Inferior parietal cortex (tissue), 1 donor: ENCODE results near the gene ZNF606.
A peak's percentile ranks its signal among the peaks of the same experiment; 100 is the strongest.

Source experiments
- DNase-seq: peaks from one replicate; pipeline ENCODE4 v3.0.0-alpha.2; 2016; ENCODE audit errors: extremely low spot score

ZNF606 gene

GRCh38 chr19:58002384-58003173 lies at the start of gene ZNF606:
Gene ZNF606 (minus strand): TSS chr19:58002820. CDS start chr19:58001319, 1,501 bp downstream.
- DNase-seq = peak; percentile 80

- no peak for DNase-seq
Measured at GRCh38 chr19:58052256-58052655, 49.6 kb upstream of the ZNF606 start.

GRCh38 chr19:58047672-58048071 lies 45.1 kb upstream of the ZNF606 start:
- no peak for DNase-seq

GRCh38 chr19:58046856-58047255 lies 44.2 kb upstream of the ZNF606 start:
- DNase-seq = no peak

GRCh38 chr19:58045411-58046050 lies 42.9 kb upstream of the ZNF606 start:
- no peak for DNase-seq

- DNase-seq = no peak
Measured at GRCh38 chr19:58044886-58045285, 42.3 kb upstream of the ZNF606 start.

- no peak for DNase-seq
Measured at GRCh38 chr19:58044391-58044790, 41.8 kb upstream of the ZNF606 start.

- DNase-seq = no peak
Measured at GRCh38 chr19:58042495-58043340, 40.1 kb upstream of the ZNF606 start.

- DNase-seq = no peak
Measured at GRCh38 chr19:58040751-58041525, 38.3 kb upstream of the ZNF606 start.

GRCh38 chr19:58038688-58039204 lies 36.1 kb upstream of the ZNF606 start:
- no peak for DNase-seq

- no peak for DNase-seq
Measured at GRCh38 chr19:58037927-58038687, 35.5 kb upstream of the ZNF606 start.

GRCh38 chr19:58035863-58036262 lies 33.2 kb upstream of the ZNF606 start:
- no peak for DNase-seq

- no peak for DNase-seq
Measured at GRCh38 chr19:58034477-58034793, 31.8 kb upstream of the ZNF606 start.

- peak; percentile 88 for DNase-seq
Measured at GRCh38 chr19:58033741-58034476, 31.3 kb upstream of the ZNF606 start, which contains the start of gene ZSCAN1. Gene ZSCAN1 (plus strand): TSS chr19:58034025. CDS start chr19:58037837, 3,812 bp downstream.

GRCh38 chr19:58024661-58025060 lies 22.0 kb upstream of the ZNF606 start:
- no peak for DNase-seq

- DNase-seq = no peak
Measured at GRCh38 chr19:58022283-58022660, 19.7 kb upstream of the ZNF606 start.

- DNase-seq = peak; percentile 77
Measured at GRCh38 chr19:58021541-58022282, 19.1 kb upstream of the ZNF606 start.

- no peak for DNase-seq
Measured at GRCh38 chr19:58020129-58020528, 17.5 kb upstream of the ZNF606 start.

- DNase-seq = no peak
Measured at GRCh38 chr19:58014141-58014540, 11.5 kb upstream of the ZNF606 start.
